ENCODE data around the gene TMEM191C. TPM values are rescaled to one million over a fixed set of nuclear protein-coding genes. Genes with fewer than 3 reads are reported as not detected.
"Not testable (repeated sequence)": the region's sequence is repeated elsewhere in the genome, so short reads cannot be mapped to it uniquely, and the experiment has no call there.

The TMEM191C gene
- total and polyA plus RNA-seq, 11 donors = 0.14 to 1.7 (median 0.47) TPM; not detected in 1

GRCh38 chr22:21451545-21452520 is 15.4 kb upstream of the TMEM191C start:
- DNase-seq = peak in 2 of 5 donors; percentile 6 to 9
- intact Hi-C loops (cut with DNase I) = no loop called here
- Histone ChIP-seq H3K27ac (no peak overlapping the region), H3K27me3 (no peaks in the 10 kb centered on the region), H3K9me3 (no peaks in the 10 kb centered on the region), H3K4me3 (no peak overlapping the region), H3K36me3 (peaks cover 0 to 11% (median 3%) of the 10 kb centered on the region in 9 donors), H3K4me1 (no peaks in the 10 kb centered on the region)
- WGBS, 4 donors = 77 to 82% (median 79%) methylated on average over 7 of the region's 7 CpGs
- TF ChIP-seq POLR2A (IDR thresholded peaks at IDR 0.05) (no peak), CTCF (IDR thresholded peaks at IDR 0.05) (no peak)
- ATAC-seq = no peak

DNA sequence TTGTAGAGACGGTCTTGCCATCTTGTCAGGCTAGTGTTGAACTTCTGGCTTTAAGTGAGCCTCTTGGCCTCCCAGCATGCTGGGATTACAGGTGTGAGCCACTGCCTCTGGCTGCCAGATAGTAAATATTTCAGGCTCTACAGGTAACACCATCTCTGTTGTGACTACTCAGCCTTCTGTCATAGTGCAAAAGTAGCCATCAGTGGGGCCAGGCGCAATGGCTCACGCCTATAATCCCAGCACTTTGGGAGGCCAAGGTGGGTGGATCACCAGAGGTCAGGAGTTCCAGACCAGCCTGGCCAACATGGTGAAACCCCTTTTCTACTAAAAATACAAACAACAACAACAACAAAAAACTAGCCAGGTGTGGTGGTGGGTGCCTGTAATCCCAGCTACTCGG is 14.5 kb upstream of the TMEM191C start:
- 91 to 98% (median 96%) methylated on average over 4 of the region's 4 CpGs for WGBS, 4 donors

GRCh38 chr22:21454998-21455333 is 12.2 kb upstream of the TMEM191C start:
- H3K4me3 ChIP-seq; DNase-seq; H3K27ac ChIP-seq; ATAC-seq; H3K27me3 ChIP-seq; H3K9me3 ChIP-seq; H3K4me1 ChIP-seq; H3K36me3 ChIP-seq; intact Hi-C loops (cut with DNase I): not testable (repeated sequence)
- WGBS, 4 donors = 90 to 96% (median 92%) methylated on average over 9 of the region's 9 CpGs

More for the DNA sequence above, 14.5 kb upstream of the TMEM191C start:
- intact Hi-C loops (cut with DNase I); ATAC-seq; H3K27me3 ChIP-seq; H3K4me3 ChIP-seq; H3K4me1 ChIP-seq; H3K36me3 ChIP-seq; H3K9me3 ChIP-seq; H3K27ac ChIP-seq: not testable (repeated sequence)
- DNase-seq = peak in 1 of 5 donors; percentile 5

GRCh38 chr22:21455334-21456089 is 11.7 kb upstream of the TMEM191C start:
- no peaks in the 10 kb centered on the region for H3K36me3 ChIP-seq
- H3K27ac ChIP-seq = no peak overlapping the region
- no peak for DNase-seq
- intact Hi-C loops (cut with DNase I) = no loop called here
- peak in 1 of 4 donors; percentile 16 for ATAC-seq
- no peaks in the 10 kb centered on the region for H3K4me1 ChIP-seq
- H3K9me3 ChIP-seq = no peaks in the 10 kb centered on the region
- no peak for TF ChIP-seq CTCF (IDR thresholded peaks at IDR 0.05)
- TF ChIP-seq POLR2A (IDR thresholded peaks at IDR 0.05) = no peak
- no peak overlapping the region for H3K4me3 ChIP-seq
- no peaks in the 10 kb centered on the region for H3K27me3 ChIP-seq
- 84 to 90% (median 87%) methylated on average over 10 to 19 of the region's 19 CpGs for WGBS, 4 donors

All from heart left ventricle (tissue), 16 donors.